ENCODE results near the gene ARHGAP29.

Gene ARHGAP29, protein sequence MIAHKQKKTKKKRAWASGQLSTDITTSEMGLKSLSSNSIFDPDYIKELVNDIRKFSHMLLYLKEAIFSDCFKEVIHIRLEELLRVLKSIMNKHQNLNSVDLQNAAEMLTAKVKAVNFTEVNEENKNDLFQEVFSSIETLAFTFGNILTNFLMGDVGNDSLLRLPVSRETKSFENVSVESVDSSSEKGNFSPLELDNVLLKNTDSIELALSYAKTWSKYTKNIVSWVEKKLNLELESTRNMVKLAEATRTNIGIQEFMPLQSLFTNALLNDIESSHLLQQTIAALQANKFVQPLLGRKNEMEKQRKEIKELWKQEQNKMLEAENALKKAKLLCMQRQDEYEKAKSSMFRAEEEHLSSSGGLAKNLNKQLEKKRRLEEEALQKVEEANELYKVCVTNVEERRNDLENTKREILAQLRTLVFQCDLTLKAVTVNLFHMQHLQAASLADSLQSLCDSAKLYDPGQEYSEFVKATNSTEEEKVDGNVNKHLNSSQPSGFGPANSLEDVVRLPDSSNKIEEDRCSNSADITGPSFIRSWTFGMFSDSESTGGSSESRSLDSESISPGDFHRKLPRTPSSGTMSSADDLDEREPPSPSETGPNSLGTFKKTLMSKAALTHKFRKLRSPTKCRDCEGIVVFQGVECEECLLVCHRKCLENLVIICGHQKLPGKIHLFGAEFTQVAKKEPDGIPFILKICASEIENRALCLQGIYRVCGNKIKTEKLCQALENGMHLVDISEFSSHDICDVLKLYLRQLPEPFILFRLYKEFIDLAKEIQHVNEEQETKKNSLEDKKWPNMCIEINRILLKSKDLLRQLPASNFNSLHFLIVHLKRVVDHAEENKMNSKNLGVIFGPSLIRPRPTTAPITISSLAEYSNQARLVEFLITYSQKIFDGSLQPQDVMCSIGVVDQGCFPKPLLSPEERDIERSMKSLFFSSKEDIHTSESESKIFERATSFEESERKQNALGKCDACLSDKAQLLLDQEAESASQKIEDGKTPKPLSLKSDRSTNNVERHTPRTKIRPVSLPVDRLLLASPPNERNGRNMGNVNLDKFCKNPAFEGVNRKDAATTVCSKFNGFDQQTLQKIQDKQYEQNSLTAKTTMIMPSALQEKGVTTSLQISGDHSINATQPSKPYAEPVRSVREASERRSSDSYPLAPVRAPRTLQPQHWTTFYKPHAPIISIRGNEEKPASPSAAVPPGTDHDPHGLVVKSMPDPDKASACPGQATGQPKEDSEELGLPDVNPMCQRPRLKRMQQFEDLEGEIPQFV

DNA sequence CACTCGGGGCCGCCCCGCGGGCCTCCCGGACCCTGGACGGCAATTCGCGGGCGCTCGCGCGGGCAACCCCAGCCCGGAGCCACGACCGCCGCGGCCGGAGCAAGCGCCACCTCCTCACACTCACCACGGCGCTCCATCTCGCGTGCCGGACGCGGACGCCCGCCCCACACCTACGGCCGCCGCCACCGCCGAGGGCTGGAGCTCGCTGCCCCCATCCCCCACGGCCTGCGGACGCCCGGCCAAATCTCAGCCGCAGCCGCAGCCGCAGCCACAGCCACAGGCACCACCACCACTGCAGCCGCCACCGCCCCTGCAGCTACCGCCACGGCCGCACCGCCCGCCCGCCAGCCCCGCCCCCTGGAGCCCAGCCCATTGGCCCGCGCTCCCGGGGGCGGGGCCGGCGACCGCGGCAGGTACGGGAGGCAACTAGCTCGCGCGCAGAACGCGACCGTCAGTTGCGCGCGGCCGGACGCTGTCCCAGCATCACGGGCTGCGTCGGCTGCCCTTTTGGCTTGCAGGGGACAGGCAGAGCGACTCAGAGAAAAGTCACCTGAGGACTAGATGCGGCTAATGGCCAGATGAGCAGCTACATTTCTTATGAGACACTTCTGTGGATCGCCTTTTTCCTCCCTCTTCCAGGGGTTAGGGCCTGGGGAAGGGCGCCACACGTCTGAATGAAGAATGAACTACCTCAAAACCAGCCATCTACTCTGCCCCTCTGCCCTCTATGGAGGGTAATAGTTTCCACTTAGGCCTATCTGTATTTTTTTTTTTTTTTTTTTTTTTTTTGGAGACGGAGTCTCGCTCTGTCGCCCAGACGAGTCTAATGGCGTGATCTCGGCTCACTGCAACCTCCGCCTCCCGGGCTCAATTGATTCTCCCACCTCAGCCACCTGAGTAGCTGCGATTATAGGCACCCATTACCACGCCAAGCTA, at the start of gene ARHGAP29:
Gene ARHGAP29 (minus strand): TSS at position 294 of the 936 bp plus-strand sequence. CDS start 5,973 bp downstream, outside the sequence.
- peak; percentile 35 for DNase-seq

DNA sequence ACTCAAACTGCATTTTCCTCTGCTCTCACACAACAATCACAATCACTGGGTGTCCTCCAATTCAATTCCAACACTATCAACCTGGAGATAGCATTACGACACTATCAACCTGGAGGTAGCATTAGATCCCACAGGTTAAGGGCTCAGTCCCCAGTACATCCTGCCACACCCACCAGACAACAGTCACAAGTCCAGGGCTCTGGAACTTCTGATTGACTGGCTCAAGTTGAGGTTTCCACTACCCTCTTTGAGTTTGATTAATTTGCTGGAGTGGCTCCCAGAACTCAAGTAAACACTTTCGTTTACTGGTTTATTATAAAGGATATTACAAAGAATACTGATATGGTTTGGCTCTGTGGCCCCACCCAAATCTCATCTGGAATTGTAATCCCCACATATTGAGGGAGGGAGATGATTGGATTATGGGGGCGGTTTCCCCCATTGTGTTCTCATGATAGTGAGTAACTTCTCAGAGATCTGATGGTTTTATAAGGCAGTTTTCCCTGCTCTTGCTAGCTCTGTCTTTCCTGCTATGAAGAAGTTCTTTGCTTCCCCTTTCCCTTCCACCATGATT, 49.6 kb upstream of the ARHGAP29 start:
- DNase-seq: no peak

DNA sequence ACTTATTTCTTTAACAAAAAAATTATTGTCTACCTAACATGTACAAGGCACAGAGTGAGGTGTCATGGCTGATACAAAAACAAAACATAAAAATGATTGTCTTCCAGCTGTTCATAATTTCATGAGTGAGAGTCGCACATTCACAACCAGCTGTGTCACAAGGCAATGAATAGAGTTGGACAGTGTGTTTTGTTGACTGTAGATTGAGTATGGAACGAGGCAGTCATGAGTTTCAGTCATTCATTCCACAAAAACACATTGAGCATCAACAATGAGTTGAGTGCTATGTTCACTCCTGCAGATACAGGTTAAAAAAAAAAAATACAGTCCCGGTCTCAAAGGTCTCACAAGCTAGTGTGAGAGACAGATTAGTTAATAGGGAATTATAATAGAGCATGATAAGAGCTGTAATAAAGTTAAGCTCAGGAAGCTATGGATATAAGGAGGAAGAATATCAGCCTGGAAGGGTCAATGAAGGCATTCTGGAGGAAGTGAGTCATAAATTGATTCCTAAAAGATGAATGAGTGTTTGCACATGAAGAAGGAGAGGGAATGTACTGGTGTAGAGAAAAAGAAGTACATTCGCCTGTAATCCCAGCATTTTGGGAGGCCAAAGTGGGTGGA, 47.8 kb upstream of the ARHGAP29 start:
- no peak for DNase-seq

DNA sequence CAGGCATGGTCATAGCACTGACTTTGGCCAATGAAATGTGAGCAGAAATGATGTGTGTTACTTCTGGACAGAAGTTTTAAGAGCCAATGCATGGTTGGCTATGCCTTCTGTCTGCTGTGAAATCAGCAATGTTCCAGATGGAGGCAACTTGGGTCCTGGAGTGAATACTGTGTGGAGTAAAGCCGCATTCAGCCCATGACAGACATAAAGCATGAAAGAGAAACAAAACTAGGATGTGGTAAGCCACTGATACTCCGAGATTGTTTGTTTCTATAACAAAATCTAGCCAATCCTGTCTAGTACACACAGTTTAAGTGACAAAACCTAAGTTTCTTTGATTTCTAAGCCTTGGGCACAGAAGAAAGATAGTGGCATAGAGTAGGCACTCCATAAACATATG, 47.1 kb upstream of the ARHGAP29 start:
- DNase-seq: no peak

DNA sequence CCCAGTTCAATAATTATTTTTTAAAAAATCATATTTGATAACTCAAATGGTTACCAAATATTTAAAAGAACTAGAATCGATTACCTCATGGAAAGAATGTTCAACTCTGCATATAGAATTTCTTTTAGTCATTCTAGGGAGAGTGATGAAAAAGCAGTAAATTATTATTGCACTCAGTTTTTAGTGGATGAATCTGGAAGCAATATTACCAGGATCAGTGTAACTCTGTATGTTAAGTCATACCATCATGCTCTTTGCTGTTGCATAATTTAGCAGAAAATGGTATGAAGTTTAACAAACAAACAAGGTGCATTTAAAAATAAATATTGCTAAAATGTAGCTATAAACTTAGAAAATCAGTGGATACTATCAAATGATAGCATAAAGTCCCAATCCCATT, 46.1 kb upstream of the ARHGAP29 start:
- DNase-seq: no peak

DNA sequence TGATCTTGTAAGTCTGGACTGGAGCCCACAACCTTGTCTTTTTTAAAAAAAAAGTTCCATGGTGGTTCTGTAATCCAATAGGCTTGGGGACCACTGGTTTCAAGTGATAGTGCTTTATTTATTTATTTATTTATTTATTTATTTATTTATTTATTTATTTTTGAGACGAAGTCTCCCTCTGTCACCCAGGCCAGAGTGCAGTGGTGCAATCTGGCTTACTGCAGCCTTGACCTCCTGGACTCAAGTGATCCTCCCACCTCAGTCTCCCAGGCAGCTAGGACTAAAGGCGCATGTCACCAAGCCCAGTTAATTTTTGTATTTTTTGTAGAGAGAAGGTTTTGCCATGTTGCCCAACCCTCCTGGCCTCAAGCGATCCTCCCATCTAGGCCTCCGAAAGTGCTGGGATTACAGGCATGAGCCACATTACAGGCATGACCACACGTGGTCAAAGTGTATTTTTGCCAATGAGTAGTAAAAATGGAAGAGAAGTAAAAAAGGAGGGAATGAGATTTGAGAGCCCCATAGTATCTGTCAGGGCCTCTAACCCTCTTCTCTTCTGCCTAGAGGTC, 44.8 kb upstream of the ARHGAP29 start:
- no peak for DNase-seq

DNA sequence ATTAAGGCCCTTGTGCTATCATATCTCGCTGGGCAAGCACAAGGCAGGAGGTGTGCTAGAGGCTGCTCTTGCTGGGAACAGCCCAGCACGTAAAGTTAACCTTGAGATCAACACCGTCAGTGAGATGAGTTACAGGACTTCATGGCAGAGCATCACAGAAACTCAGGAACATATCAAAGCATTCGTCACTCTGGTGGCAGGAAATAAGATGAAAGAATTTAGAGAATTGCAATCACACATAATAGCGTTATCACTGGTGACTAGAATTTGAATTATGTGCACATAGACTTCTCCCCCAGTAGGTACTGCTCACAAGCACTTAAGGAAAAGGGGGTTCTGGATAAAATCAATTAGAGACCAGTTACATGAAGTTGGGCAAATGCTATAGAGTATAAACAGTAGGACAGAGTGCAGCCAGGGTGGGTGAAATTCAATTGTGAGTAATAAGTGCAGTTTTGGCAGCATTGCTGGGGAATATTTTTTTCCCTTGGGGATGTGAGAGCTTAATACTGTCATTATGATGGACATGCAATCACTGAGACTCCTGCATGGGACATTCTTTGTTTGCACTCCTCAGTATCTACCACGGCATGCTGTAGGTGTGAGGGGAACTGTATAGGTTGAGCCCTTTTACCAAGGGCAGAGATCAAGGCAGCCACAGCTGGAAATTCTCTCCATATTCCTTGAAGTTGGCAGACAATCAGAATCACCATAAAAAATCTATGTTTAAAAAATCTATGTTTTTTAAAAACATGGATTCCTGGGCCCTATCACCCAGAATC, 44.2 kb upstream of the ARHGAP29 start:
- no peak for DNase-seq

DNA sequence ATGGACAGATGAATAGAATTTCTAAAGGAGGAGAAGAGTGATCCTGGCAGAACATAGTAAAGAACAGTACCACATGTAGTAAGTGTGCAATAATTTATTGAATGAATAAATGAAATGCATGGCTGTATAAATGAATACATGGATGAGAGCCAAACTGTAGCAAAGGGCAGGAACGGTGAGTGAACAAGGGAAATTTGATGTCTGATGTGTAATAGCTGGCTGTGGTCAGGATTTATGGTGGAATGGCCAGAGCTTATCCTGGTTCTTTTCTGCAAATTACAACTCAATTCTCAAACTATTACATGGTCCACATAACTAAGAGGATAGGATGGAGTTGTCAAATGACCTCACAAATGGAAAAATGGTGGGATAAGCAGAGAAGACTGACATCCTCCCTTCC, 43.2 kb upstream of the ARHGAP29 start:
- no peak for DNase-seq

DNA sequence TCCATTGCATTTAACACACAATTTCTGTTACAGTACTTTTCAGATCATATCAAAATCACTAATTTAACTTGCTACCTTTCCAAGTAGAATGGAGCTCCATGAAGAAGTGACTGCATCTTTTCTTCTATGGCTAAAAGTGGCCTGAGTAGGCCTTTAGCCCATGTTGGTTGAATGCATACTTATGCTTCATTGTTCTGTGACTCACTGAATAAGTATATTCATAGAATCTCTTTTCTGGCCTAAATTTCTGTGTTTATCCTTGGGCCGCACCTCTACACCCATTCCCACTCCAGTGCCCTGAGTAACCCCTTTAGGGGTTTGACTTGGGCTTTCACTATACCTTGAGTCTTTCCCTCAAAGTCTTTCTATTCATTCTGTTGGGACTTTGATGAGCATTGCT, 42.1 kb upstream of the ARHGAP29 start:
- no peak for DNase-seq

DNA sequence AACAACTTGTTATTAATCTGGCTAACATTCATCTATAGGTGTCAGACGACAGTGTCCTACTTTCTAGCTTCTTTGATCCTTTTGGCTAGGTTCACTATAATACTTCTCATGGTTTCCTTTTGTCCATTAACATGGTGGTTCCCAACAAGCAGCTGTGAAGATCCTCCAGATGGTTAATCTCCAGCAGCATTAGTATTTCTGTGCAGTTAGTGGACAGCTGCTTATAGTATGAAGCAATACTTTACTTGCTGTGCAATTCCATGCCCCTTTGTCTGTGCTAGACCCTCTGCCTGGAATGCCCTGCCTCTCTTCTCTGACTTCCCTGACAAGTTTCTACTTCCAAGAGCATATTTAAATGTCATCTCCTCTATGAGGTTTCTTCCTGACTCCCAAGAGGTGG, 41.7 kb upstream of the ARHGAP29 start:
- no peak for DNase-seq

DNA sequence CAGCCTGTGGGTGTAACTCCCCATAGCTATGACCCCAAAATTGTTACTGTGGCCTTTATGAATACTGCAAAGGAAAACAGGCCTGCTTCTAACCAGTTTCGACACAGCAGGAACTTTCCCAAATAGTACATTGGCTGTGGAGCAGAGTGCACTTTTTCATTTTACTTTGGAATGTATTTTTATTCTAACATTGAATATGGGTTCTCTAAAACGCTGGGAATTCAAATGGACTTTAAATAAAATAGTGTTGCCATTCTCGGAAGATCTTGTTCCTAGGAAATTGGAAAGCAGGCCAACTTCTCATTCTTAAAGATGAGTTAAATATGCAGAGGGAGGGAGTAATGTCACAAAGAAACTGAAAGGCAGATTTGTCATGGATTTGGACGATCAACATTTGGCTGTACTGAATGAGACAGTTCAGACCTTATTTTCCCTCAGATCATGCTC, 39.6 kb upstream of the ARHGAP29 start:
- no peak for DNase-seq

DNA sequence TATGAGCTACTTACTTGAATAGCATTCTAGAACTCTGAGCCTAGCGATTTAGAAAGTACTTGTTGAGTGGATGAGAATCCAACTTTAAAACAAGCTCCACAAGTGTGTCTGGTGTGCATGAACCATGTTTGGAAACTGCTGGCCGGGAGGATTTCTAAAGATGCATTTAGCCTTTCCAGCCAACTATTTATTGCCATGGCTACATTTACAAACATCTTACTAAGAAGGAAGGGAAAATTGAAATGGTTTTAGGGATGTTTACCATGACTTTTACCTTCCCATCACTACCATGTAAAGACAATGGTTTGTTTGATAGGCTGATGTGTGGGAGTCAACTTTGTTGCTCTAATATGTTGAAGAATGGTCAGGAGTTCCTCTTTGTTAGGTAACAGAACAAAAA, 37.7 kb upstream of the ARHGAP29 start:
- DNase-seq: no peak

DNA sequence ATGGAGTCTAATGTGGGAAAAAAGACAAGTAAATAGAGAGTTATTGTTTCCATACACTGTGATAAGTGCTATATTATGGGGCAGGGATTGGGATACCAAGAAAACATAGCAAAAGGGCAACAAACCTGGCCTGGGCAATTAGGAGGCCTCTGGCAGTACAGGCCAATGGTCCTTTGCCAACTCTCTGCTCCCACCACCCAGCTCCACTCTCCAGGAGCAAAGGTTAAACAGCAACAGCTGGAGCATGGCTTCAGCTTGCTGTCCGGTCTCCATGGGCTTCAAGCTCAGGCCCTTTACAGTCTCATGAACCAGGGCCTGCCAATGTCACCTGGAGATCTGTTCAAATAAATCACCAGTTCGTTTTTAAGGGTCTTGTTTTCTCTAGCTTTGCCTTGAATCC, 37.2 kb upstream of the ARHGAP29 start:
- no peak for DNase-seq

DNA sequence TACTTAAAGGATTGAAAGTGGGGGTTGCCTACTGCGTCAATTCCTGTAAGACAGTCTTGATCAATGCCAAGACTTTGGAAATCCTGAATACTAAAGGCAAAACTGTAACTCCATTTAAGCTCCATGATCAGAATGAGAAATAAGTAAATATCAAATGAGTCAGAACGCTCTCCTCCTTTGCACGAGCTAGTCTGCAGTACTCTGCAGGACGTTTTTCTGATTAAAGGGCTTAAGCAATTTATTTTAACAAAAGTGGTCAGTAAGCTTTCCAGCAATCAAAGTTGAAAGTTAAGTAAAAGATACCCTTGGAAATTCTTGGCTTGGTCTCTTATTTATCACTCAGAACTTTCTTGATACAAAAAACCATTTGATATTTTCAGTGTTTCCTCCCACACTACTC, 35.7 kb upstream of the ARHGAP29 start:
- DNase-seq: no peak

DNA sequence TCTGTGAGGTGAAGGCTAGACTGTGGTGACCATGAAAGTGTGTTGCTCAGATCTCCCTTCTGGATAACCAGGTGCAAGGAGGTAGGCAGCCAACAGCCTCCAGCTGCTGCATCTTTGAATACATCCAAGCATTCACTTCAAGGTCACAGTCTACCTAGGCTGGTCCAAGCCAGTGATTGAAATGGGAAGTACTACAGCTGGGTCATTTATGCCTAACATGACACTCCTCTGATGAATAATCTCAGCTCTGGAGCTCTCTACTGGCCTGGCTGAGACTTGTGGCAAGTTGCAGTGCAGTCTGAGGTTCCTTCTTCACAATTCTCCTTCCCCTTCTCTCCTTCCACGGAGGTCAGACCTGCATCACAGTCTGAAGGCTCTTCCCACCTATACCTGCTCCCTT, 35.0 kb upstream of the ARHGAP29 start:
- no peak for DNase-seq

DNA sequence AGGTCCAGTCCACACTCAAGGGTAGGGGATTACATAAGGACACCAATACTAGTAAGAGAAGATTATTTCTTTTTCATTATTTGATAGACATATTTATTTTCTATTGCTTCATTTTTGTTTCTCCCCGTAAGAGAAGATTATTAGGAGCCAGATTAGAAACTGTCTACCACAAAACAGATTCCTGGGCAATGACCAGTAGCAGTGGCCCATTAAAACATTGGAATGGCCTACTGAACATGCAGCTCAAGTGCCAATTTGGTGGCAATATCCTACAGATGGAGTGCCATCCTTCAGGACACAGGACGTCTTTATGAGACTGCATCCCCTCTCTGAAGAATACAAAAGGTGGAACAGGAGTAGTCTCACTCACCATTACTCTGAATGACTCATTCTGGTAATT, 34.0 kb upstream of the ARHGAP29 start:
- DNase-seq: no peak

DNA sequence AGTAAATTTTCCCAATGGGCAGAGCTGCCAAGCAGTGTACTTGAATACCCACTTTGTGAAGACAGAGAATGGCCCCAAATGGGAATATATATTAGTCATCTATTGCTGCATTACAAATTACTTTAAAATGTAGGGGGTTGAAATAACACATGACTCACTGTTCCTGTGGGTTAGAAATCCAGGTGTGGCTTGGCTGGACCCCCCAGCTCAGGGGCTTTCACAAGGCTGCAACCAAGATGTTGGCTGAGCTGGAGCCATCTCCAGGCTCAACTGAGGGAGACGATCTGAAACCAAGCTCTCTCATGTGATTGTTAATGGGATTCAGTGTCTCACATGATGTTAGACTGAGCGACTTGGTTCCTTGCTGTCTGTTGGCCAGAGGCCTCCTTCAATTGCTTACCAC, 33.4 kb upstream of the ARHGAP29 start:
- no peak for DNase-seq

DNA sequence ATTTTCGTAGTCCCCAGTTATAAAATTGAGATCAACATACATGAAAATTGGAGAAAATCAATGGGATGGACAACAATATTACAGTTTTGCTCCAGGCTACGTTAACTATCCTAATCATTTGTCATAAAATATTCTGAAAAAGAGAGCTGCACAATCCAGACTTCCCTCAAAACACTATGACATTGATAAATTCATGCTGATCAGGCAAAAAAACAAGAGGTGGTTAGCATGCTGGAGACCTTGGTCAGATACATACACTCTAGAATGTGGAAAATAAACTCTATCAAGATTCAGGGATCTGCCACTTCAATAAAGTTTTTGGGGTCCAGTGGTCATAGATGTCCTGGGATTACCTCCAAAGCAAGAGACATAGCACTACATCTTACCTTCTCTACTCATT, 32.5 kb upstream of the ARHGAP29 start:
- no peak for DNase-seq

DNA sequence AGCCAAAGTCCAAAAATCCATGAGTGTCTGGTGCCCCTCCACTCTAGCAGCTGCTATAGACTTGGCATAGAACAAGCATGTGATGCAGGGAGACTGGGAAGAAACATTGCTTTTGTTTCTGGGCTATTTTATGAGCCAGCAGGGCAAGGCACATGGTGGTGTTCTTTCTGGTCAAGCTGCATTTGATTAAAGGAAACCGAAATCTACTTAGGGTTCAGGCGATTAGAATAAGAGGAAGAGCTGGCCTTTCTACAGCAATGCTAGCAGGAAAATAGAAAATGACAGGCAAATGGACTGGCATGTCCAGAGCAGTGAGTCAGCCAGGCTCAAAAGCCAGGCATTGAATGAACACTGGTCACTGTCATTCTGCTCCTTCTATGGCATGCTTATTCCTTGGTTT, 28.5 kb upstream of the ARHGAP29 start:
- no peak for DNase-seq

DNA sequence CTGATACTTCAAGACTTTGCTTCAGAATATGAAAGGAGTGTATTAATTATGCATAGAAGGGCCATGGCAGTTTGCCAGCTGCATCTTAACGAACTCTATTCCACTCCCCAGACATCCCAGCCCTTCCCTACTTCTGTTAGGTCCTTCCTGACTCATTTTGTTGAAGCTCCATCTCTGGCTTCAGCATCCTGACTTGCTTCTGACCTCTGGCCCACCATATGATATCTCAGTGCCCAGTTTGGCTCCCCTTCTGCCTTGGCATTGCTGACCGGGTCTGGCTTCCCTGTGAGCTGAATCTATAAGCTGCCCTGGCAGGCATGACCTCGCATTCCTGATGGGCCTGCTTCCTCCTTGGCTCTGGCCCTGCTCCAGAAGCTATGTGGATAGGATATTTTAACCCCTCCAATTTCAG, 27.6 kb upstream of the ARHGAP29 start:
- DNase-seq: no peak
